Neural progenitor cell (in vitro differentiated cells): ENCODE results near the gene TUBB4B.

Source experiments
- CTCF ChIP-seq: fragments of 200-600 bp; sonication (generic); IDR thresholded peaks from 2 replicates; pipeline ENCODE4 v1.5.1; 2017; ENCODE audit warnings: antibody characterized with exemption, mild to moderate bottlenecking
- EZH2 ChIP-seq: fragments of 200-600 bp; sonication (generic); IDR thresholded peaks from 2 replicates; pipeline ENCODE4 v1.6.1; 2017; ENCODE audit warnings: antibody characterized with exemption, mild to moderate bottlenecking, moderate library complexity

GRCh38 chr9:137213160-137214060 lies 27.7 kb upstream of the TUBB4B start:
- TF ChIP-seq CTCF (no peak), EZH2 (no peak)
